GM12891 (cell line): Measurements from ENCODE around the gene SLC9A9.

Source experiments
- POLR2A ChIP-seq: IDR thresholded peaks from 2 replicates; pipeline ENCODE4 v1.6.1; 2011; ENCODE audit warnings: low read depth, low read length, control low read depth
- POLR2AphosphoS5 ChIP-seq: IDR thresholded peaks from 2 replicates; pipeline ENCODE4 v1.6.1; 2011; ENCODE audit warnings: low read depth, low read length, control low read depth
- POU2F2 ChIP-seq: IDR thresholded peaks from 2 replicates; pipeline ENCODE4 v1.6.1; 2011; ENCODE audit warnings: low read depth, mild to moderate bottlenecking, control low read depth, low read length, moderate library complexity
- SPI1 ChIP-seq: IDR thresholded peaks from 2 replicates; pipeline ENCODE4 v1.6.1; 2011; ENCODE audit warnings: low read depth, low read length, control low read depth
- TAF1 ChIP-seq: IDR thresholded peaks from 2 replicates; pipeline ENCODE4 v1.6.1; 2011; ENCODE audit warnings: low read depth, low read length, control low read depth

- TF ChIP-seq POLR2A: no peak
- no peak for TF ChIP-seq SPI1
- no peak for TF ChIP-seq TAF1
- TF ChIP-seq POLR2AphosphoS5: no peak
- no peak for TF ChIP-seq POU2F2
Observed at GRCh38 chr3:143677430-143677829, 170.8 kb downstream of the SLC9A9 start.
